Neural progenitor cell (in vitro differentiated cells): ENCODE data around the gene CNTNAP2.

Experiments used
- CTCF ChIP-seq: fragments of 200-600 bp; sonication (generic); IDR thresholded peaks from 2 replicates; pipeline ENCODE4 v1.5.1; 2017; ENCODE audit warnings: antibody characterized with exemption, mild to moderate bottlenecking
- EZH2 ChIP-seq: fragments of 200-600 bp; sonication (generic); IDR thresholded peaks from 2 replicates; pipeline ENCODE4 v1.6.1; 2017; ENCODE audit warnings: antibody characterized with exemption, mild to moderate bottlenecking, moderate library complexity
- EZH2phosphoT487 ChIP-seq: fragments of 200-600 bp; sonication (generic); IDR thresholded peaks from 2 replicates; pipeline ENCODE4 v1.6.1; 2017; ENCODE audit warnings: antibody characterized with exemption

DNA sequence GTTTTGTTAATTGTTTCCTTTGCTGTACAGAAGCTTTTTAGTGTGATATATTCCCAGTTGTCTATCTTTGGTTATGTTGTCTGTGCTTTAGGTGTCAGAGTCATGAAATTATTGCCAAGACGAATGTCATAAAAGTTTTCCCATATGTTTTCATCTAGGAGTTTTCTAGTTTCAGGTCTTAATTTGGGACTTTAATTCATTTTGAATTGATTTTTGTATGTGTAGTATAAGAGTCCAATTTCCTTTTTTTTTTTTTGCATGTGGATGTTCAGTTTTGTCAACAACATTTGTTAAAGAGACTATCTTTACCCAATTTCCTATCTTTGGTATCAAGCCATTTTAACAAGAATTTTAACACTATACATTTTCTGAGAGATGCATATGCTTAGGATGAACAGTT is 432.2 kb downstream of the CNTNAP2 start:
- TF ChIP-seq CTCF: no peak
- no peak for TF ChIP-seq EZH2phosphoT487
- no peak for TF ChIP-seq EZH2
